HG03139 (cell line): ENCODE measurements around the gene CDY1B.
"Not testable (repeated sequence)": the region's sequence is repeated elsewhere in the genome, so short reads cannot be mapped to it uniquely, and the experiment has no call there.

Source experiments
- ATAC-seq: cut with Tn5 transposase; IDR thresholded peaks from one replicate; pipeline ENCODE4 v1.9.1; 2021; ENCODE audit not compliant: unreplicated experiment

Gene CDY1B, protein sequence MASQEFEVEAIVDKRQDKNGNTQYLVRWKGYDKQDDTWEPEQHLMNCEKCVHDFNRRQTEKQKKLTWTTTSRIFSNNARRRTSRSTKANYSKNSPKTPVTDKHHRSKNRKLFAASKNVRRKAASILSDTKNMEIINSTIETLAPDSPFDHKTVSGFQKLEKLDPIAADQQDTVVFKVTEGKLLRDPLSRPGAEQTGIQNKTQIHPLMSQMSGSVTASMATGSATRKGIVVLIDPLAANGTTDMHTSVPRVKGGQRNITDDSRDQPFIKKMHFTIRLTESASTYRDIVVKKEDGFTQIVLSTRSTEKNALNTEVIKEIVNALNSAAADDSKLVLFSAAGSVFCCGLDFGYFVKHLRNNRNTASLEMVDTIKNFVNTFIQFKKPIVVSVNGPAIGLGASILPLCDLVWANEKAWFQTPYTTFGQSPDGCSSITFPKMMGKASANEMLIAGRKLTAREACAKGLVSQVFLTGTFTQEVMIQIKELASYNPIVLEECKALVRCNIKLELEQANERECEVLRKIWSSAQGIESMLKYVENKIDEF

DNA sequence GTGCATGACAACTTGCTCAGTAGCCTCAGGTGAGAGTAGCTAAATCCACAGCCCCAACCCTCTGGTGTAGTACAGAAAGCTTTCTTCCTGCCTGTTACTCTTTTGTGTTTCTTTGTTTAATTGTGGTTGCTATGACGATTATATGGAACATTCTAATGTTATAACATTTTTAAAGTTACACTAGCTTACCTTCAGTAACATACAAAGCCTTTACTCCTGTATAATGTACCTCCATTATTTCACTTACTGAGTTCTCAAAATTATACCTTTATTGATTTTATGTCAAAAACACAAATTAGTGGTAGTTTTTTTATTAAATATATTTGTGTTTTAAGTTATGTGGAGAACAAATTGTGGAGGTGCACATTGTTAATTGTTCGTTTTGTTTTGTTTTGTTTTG, at the start of gene CDY1B:
Gene CDY1B (minus strand): TSS at position 101 of the 400 bp plus-strand sequence. CDS start 331 bp downstream, outside the sequence.
- not testable (repeated sequence) for ATAC-seq

DNA sequence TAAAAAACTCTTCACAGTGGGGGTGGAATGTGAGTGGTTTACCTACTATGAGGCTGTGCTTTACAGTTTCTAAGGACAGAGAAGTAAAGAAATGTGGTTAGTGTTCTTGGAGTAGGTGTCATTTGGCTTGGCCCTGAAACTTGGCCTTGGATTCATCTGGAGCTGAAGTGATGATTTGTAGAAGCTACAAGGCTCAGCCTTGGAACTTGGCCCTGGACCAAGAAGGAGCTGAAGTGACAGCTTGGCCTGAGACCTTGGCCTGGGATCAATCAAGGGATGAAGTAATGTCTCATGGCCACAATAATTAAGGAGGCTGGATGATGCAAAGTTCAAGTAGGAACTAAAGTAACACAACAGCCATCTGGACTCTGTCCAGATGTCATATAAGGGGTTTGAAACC, 1.7 kb upstream of the CDY1B start:
- not testable (repeated sequence) for ATAC-seq

DNA sequence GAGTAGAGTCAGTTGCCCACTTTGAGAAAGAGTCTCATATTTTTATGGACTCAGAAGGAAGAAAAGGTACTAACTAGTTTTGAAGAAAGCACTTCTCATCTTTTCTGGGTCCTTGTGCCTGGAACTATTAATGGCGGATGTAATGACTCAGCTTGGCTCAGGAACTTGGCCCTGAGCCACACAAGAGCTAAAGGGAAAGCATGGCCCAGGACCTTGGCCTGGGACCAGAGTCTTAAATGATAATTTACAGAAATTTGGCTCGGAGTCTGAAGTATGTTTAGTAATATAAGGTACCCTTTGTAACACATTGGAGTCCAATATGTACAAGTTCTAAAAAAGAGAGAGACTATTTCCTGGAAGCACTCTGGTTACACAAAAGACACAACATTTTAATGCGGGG, 4.6 kb downstream of the CDY1B start:
- ATAC-seq, result not testable (repeated sequence)

DNA sequence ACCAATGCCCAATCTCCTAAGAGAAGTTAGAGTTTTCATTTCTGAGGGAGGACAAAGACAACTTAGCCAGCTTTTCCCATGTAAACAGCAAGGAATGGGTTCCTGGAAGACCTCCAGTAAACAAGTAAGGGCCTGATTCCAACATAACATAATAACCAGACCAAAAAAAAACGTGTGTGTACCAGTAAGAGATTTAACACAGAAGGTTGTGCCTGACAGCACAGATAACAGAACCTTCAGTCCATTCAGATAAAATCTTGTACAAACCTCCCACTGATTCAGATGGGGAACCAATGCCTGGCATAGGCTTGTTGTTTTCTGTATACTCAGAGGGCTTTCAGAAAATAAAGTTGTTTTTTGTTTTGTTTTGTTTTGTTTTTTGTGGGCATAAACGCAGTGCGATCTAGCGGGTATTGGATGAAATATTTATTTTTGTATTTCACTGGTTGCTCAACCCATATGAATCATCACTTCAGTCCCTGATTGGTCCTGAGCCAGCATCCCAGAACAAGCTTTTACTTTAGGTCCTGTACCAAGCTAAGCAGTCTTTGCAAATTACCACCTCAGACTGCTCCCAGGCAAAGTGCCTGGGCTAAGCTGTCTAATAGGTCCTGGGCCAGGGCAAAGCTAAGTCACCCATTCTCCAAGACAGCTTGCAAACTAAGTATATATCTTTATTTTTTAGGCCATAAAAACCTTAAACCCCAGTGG, 8.7 kb downstream of the CDY1B start:
- ATAC-seq, result not testable (repeated sequence)

DNA sequence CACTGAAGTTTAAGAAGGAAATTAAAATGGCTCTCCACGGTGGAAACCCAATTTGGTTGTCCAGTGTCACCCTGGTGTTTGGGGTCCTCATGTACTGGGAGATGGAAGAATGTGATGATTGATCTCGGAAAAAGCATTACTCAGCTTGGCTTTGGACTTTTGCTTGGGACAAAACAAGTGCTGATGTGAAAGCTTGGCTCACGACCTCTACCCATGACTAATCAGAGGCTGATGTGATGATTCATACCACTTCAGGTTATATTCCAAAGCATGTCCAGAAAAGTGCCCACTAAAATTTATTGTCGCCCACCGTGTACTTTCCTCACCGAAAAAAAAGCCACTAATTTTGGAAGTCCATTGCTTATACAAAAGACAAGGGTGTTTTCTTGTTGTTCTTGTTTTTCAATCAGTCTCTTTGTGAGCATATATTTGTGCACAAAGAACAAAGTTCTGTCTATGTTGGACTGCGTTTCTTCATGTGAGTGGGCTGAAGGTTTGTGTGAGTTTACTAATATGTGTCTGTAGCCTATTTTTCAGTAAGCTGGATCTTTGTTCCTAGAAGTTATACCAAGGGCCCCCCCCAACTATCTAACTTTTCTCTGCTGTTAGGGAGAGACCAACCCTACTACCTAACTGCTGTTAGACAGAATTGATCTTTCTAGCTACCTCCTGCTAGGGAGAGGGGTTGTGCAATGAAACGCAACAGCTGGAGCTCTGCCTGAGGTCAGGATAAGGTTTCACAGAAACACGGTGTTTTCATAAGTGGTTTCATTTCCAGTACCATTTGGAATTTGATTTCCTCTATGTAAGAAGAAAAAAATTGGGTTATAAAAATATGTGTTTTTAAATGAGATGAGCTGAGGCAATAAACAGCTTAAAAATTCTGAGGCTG, 21.4 kb downstream of the CDY1B start:
- not testable (repeated sequence) for ATAC-seq
